Activated CD8-positive, alpha-beta memory T cell treated with anti-CD3 and anti-CD28 coated beads, Interleukin-2, amount 50 U/mL, for 24 hours (primary cell): ENCODE results near the gene DDX25.
A peak's percentile ranks its signal among the peaks of the same experiment; 100 is the strongest.
"Not testable (repeated sequence)": the region's sequence is repeated elsewhere in the genome, so short reads cannot be mapped to it uniquely, and the experiment has no call there.

Experiments
- DNase-seq: peaks from one replicate; pipeline ENCODE4 v3.0.0-alpha.2; 2020; ENCODE audit errors: extremely low read depth

The DDX25 gene

DNA sequence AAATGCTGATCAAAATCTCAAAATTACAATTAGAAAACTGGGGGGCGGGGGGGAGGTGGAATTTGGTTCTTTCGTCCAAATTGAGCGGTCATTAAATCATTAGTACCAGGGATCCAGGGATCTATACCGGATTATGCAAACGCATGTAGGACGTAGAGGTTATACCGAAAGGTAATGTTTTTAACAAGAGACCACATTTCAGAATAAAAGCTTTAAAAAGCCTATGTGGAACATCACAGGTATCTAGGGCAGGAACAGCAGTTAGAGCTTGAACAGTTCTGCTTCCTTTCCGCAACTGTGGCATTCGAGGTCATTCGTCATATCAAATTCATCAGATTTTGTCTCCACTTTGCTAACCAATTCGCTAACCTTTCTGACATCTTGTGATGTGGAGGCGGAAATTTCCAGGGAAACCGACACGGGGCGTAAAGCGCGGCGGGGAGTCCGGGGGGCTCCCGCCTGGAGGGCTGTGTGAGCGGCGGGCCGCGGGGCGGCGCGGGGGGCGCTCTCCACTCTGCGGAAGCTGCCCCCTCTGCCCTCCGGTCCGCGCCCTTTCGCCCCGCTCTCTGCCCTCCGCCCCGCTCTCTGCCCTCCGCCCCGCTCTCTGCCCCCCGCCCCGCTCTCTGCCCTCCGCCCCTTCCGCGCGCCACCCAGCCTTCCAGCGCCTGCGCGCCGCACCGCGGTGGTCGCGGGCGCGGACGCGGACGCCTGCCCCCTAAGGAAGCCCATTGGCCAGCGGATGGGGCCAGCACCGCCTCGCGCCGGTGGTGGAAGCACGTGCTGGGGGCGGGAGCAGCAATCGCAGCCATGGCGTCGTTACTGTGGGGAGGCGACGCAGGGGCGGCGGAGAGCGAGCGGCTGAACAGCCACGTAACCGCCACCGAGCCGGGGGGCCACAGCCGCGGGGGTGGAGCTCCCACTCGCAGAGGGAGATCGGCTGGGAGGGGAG lies at the start of gene DDX25:
TSS of gene DDX25 (plus strand) at position 798 of the 949 bp plus-strand sequence. CDS start at position 808, 10 bp downstream.
- DNase-seq, result no peak

DNA sequence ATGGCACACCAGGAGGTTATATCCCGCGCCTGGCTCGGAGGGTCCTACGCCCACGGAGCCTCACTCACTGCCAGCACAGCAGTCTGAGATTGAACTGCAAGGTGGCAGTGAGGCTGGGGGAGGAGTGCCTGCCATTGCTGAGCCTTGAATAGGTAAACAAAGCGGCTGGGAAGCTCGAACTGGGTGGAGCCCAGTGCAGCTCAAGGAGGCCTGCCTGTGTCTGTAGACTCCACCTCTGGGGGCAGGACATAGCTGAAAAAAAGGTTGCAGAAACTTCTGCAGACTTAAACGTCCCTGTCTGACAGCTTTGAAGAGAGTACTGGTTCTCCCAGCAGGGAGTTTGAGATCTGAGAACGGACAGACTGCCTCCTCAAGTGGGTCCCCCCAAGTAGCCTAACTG lies 46.6 kb upstream of the DDX25 start:
- not testable (repeated sequence) for DNase-seq

DNA sequence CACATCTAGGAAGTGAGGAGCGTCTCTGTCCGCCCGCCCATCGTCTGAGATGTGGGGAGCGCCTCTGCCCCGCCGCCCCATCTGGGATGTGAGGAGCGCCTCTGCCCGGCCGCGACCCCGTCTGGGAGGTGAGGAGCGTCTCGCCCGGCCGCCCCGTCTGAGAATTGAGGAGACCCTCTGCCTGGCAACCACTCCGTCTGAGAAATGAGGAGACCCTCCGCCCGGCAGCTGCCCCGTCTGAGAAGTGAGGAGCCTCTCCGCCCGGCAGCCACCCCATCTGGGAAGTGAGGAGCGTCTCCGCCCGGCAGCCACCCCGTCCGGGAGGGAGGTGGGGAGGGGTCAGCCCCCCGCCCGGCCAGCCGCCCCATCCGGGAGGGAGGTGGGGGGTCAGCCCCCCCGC lies 41.5 kb upstream of the DDX25 start:
- DNase-seq, result not testable (repeated sequence)

- not testable (repeated sequence) for DNase-seq
Observed at GRCh38 chr11:125865354-125865753, 39.0 kb upstream of the DDX25 start.

DNA sequence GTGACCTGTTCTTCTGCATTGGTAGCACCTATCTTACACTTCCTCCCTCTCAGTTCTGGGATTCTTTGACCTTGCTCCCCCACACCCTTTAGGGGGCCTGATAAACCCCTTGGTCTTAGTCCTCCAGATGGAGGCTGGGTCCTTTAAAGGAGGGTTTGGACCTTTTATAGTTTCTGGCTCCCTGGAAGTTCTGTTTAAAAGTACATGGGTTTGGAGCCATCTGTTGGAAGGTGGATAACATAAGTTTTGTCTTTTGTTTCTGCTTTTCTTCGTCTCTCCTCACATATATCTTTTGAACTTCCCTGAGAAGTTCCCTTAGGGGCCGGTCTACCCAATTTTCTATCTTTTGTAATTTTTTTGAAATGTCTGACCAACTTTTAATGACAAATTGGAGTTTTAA lies 34.8 kb upstream of the DDX25 start:
- DNase-seq, result no peak

DNA sequence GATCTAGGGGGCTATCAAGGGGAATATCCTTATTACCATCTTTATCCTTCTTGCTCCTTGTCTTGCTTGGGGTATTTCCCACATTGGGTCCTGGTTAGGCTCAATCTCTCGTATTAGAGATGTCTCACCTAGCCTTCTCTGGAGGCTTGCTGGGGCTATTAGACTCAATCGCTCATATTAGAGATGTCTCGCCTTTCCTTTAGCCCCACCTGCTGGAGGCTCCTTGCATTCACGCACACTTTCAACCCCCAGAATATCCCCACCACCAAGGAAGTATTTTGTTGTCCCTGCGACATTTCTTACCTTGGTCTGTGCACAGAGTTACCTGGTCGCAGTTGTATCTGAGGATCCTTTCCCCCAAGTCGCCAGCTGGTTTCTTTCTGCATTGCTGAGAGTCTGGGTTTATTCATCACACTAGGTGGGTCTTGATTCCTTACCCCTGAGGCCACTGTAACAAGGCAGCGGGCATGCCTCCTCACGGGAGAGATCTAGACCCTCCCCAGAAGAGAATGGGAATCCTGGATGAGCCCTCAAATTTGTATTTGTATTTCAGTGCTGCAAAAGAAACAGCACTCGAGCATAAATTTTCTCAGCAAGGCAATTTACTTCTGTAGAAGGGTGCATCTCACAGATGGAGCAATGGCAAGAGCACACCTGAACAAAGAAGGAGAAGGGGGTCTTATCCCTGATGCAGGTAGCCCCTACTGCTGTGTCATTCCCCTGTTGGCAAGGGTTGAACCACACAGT lies 32.7 kb upstream of the DDX25 start:
- no peak for DNase-seq

DNA sequence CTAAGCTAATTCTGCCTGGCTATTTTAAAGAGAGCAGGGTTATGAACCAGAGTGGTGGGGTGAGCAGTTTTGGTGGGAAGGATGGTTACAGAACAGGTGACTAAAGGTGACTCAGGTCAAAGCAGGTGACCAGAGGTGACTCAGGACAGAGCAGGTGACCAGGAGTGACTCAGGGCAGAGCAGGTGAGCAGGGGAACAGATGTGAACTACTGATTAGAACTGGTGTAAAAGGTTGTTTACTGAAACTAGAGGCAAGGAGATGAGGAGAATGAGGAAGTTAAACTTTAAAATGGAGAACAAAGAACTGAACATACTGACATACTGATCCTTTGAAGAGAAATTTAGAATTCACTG lies 32.2 kb upstream of the DDX25 start:
- DNase-seq, result no peak

DNA sequence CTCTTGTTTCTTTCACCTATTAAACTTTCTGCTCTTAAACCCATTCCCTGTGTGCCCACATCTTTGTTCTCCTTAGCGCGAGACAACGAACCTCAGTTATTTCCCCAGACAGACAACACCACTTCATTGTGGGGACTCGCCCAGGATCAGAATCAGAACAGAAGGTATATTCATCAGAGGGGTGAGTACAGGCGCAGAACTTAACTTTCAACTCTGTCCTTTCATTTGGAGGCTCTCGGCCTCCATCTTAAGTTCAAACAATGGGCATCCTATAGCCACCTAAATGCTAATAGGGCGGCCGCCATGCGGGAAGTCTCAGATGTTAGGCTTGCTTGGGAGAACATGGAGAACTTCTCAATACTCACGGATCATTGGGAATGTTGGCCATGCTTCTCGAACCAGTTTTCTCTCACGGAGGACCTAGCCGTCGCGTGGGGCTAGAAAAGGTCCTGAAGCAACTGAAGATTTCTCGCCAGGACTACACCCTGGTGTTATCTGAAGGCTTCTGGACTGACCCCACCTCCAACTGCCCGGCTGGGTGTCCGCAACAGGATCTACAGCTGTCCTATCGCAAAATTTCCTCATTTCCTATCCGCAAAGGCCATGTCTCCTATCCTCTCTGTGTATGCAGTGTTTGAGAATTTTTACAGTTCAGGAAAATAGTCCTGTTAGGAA lies 30.3 kb upstream of the DDX25 start:
- DNase-seq, result no peak

GRCh38 chr11:125874556-125875124 lies 29.7 kb upstream of the DDX25 start:
- peak; percentile 5 for DNase-seq

- no peak for DNase-seq
Observed at GRCh38 chr11:125881291-125881690, 23.0 kb upstream of the DDX25 start.

DNA sequence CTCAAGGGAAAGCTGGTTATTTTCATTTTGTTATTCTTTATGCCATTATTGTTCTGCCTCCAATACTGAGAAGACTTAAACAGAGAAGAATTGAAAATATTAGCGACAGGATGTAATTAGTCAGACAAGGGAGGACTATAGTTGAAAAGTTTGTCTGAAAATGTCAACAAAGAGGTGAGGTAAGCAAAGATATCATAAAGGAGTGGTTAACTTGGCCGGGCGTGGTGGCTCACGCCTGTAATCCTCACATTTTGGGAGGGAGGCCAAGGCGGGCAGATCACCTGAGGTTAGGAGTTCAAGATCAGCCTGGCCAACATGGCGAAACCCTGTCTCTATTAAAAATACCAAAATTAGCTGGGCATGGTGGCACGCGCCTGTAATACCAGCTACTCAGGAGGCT lies 20.9 kb upstream of the DDX25 start:
- no peak for DNase-seq

DNA sequence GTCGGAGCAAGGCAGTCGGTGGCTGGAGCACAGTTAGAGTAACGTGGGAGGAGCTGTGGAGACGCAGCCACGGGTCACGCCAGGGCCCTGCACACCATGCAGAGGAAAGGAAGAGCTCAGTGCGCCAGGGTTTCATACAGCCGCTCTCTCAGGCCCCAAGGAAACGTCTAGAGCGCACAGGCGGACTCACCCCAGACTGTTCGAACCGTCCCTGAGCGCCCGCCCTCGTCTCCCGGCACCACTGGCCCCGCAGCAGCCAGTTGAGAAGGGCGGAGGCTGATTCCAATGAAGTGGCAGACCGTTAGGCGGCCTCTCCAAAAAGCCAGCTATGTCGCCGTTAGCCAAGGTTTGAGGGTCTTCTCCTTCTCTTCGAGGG lies 17.3 kb upstream of the DDX25 start:
- DNase-seq, result no peak

DNA sequence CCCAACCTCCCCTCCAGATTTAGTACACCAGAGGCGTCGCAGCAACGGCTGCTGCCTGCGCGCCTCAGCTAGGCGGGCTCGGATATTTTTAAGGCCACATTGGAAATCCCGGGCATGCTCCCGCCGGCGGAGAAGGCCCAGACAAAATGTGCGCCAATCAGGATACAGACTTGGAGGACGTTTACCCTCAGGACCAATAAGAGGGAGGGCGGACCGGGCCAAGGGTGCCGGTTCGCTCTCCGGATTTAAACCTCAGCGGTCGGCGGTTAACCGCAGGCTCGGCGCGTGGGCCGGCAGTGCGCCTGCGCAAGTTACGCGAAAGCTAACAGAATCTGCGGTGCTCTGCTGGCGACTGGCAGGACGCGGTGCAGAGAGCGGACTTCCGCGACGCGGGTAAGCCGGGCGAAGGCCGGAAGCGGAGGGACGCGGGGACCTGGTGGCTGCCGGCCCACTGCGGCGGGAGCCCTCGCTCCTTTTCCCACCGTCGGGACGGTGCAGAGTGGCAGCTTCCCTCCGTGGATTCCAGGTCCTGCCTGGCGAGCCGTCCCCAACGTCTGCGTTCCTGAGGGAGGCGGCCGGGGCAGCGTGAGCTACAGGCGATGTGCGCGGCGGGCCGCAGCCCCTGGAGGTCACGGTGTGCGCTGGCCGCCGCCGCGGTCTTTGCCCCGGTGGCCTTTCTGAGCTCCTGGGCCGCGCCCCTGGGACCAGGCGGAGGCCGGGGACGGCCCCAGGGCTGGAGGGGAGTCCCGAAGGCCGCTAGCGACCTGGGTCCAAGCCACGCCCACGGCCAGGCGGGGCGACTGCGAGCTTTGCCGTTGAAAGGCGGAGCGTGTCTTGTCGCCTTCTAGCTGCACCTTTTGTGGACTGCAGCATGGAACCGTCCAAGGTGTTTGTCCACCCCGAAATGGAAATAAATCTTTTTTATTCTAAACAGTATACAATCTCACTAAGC lies 16.7 kb upstream of the DDX25 start, which contains the start of gene HYLS1:
TSS of gene HYLS1 (plus strand) at position 296 of the 952 bp plus-strand sequence. CDS start 11,701 bp downstream, outside the sequence.
- DNase-seq, result peak; percentile 92

GRCh38 chr11:125890447-125891100 lies 13.7 kb upstream of the DDX25 start:
- DNase-seq, result no peak

DNA sequence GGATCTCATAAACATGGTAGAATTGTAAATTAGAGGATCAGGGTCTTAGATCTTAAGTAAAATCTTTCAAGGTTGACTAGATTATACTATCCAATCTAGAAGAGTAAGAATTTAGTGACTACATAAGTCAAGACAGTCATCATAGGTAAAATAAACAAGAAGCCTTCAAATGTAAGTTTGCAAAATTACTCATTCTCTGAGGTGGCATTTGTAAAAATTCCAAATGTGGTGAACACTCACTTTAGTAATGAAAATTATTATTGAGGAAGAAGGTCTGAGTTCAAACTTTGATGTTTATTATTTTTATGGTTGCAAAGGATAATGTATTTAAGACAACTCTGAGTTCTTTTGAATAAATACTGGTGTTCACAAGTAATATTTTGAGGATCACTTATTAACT lies 12.2 kb upstream of the DDX25 start:
- DNase-seq, result no peak

- no peak for DNase-seq
Observed at GRCh38 chr11:125892994-125893393, 11.3 kb upstream of the DDX25 start.

- DNase-seq, result no peak
Observed at GRCh38 chr11:125901872-125902271, 2.4 kb upstream of the DDX25 start.

DNA sequence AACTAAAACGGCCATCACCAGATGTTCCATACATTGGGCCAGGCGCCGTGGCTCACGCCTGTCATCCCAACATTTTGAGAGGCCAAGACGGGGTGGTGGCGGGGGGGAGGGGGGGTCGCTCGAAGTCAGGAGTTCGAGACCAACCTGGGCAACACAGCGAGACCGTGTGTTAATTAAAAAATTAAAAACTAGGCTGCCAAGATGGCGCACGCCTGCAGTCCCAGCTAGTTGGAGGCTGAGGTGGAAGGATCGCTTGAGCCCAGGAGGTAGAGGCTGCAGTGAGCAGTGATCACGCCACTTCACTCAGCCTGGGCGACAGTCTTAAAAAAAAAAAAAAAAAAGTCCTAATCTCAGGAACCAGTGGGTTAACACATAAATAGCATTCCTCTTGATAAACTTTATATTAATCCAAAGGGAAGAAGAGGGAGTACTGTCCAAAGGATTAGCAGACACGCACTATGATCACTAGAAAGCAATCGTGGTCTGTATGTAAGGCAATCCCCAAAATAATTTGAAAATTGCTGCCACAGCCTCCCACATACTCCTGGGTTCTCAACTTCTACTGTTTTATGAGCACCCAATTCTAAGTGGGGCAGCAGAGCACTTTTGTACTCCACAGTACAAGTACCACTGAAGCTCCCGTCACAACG lies 1.9 kb upstream of the DDX25 start:
- DNase-seq, result no peak

DNA sequence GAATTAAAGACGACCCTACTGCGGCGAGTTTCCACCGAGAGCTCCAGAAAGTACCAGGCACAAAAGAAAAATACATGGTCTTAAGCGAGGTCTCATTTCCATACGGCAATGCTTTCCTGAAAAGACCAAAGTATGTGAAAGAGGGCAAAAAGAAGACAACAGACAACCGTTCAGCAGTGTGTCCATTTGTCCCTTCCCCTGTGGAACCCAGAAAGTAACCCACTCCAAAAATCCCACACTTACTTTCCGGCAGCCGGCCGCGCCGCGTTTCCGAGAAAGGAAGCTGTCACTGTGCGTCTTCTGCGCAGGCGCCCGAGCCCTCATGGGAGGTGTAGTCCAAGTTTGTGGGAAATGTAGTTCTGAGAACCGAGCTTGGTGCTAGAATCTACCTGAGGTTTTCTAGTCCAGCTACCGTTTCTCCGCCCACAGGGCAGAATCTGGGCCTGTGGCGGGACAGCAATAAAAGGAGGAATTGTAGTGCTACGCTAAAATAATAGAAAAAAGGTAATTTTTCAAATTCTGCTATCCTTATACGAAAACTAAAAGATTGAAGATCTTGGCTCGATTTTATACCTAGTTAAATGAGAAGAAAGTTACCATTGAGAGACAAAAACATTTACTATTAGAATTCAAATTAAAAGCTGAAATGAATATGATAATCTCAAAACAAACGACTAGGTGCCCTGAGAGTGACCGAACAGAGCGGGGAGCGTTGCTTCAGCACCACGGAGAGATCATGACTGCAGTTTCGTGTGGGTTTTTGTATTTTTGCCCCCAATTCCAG lies 1.2 kb upstream of the DDX25 start, which contains the start of gene PUS3:
TSS of gene PUS3 (minus strand) at position 280 of the 784 bp plus-strand sequence. CDS start 6,922 bp downstream, outside the sequence.
- peak; percentile 75 for DNase-seq
